ENCODE measurements around the gene MAMDC2. TPM values are rescaled to one million over a fixed set of nuclear protein-coding genes. Genes with fewer than 3 reads are reported as not detected.

Gene MAMDC2
- total and polyA plus RNA-seq, 2 of the 8 experiments (the other 6 are each of a cell fraction or from before 2014, with no cell fraction given), result 6.1 to 15.4 TPM

- no peak for TF ChIP-seq GTF2F1 (IDR thresholded peaks at IDR 0.05; ENCODE audit: borderline replicate concordance, low read depth, low read length)
These were observed 57.6 kb downstream of the MAMDC2 start (continued) for GRCh38 chr9:70101265-70101664.

All from H1 (cell line).